ENCODE results near the gene U2AF2. TPM values are rescaled to one million over a fixed set of nuclear protein-coding genes. Genes with fewer than 3 reads are reported as not detected.

Gene U2AF2
- total RNA-seq, 4 donors from 2014 or later: 68.4 to 115 (median 85.7) TPM

DNA sequence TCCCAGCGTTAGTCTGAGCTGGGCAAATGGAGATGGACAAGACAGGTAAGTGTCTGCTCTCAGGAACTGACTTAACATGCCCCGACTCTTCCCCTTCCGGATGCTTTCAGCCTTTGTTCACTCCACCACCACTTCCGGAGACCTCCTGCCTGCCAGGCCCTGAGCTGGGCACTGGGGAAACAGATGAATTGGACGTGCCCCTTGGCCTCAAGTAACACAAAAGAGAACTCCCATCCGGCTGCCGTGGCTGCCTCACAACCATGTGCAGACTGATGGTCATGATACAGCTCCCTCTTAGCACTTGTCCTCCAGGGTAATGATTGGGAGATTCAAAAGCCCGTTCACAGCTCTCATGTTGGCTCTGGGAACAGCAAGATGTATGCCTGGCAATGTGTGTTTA lies 37.4 kb upstream of the U2AF2 start:
- no peak overlapping the region for H3K27ac ChIP-seq
- TF ChIP-seq POLR2A (IDR thresholded peaks at IDR 0.05): no peak
- TF ChIP-seq, protein P1, sequence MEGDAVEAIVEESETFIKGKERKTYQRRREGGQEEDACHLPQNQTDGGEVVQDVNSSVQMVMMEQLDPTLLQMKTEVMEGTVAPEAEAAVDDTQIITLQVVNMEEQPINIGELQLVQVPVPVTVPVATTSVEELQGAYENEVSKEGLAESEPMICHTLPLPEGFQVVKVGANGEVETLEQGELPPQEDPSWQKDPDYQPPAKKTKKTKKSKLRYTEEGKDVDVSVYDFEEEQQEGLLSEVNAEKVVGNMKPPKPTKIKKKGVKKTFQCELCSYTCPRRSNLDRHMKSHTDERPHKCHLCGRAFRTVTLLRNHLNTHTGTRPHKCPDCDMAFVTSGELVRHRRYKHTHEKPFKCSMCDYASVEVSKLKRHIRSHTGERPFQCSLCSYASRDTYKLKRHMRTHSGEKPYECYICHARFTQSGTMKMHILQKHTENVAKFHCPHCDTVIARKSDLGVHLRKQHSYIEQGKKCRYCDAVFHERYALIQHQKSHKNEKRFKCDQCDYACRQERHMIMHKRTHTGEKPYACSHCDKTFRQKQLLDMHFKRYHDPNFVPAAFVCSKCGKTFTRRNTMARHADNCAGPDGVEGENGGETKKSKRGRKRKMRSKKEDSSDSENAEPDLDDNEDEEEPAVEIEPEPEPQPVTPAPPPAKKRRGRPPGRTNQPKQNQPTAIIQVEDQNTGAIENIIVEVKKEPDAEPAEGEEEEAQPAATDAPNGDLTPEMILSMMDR (IDR thresholded peaks at IDR 0.05): no peak
- no peaks in the 10 kb centered on the region for H3K4me1 ChIP-seq
- WGBS, 2 donors: 90 to 97% methylated on average over 8 of the region's 8 CpGs
- H3K9me3 ChIP-seq: no peaks in the 10 kb centered on the region
- peaks cover 15 to 28% of the 10 kb centered on the region in 2 donors for H3K36me3 ChIP-seq
- DNase-seq: no peak
- no peak overlapping the region for H3K4me3 ChIP-seq (replicated peaks in 1 of 3)
- H3K27me3 ChIP-seq: no peaks in the 10 kb centered on the region
- intact Hi-C loops (cut with DNase I): no loop called here

DNA sequence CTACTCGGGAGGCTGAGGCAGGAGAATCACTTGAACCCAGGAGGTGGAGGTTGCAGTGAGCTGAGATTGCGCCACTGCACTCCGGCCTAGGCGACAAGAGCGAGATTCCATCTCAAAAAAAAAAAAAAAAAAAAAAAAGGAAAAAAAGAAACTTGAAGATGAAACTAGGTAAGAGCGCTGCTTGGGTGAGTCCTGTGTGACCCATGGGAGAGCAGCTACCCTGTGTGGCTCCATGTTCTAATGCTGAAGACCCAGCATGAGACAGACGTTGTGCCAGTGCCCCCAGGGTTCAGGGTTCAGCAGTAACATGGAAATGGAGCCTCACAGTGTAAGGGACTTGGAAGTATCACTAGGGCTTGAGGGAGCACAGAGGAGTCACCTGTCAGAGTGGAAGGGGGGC lies 36.4 kb upstream of the U2AF2 start:
- Histone ChIP-seq H3K9me3 (no peaks in the 10 kb centered on the region), H3K4me1 (no peaks in the 10 kb centered on the region), H3K27ac (no peak overlapping the region), H3K36me3 (peaks cover 15 to 28% of the 10 kb centered on the region in 2 donors), H3K27me3 (no peaks in the 10 kb centered on the region), H3K4me3 (replicated peaks in 1 of 3) (no peak overlapping the region)
- 92 to 94% methylated on average over 7 of the region's 7 CpGs for WGBS, 2 donors
- TF ChIP-seq POLR2A (IDR thresholded peaks at IDR 0.05): no peak
- TF ChIP-seq, protein P1 (IDR thresholded peaks at IDR 0.05): no peak
- no peak for DNase-seq
- intact Hi-C loops (cut with DNase I): no loop called here

DNA sequence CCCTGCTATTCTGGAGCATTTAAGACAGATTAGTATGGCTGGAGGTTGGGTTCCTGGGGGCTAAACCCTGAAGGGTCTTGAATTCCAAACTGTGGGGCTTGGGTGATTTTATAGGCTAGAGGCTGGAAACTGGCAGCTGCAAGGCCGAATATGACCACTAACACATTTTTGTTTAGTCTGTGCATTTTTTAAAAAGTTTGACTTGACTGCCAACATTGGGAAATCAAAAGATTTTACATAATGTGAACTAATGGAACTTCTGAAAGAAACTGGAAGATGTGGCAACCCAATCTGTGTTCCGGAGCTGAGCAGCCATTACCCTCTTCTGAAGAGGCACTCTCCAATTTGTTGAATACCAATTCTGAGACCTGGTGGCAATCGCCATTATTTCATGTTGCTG lies 35.5 kb upstream of the U2AF2 start:
- 84 to 90% methylated on average over 3 of the region's 3 CpGs for WGBS, 2 donors
- Histone ChIP-seq H3K27ac (no peak overlapping the region), H3K4me1 (no peaks in the 10 kb centered on the region), H3K9me3 (no peaks in the 10 kb centered on the region), H3K4me3 (replicated peaks in 1 of 3) (no peak overlapping the region), H3K36me3 (peaks cover 15 to 26% of the 10 kb centered on the region in 2 donors), H3K27me3 (no peaks in the 10 kb centered on the region)
- no peak for TF ChIP-seq POLR2A (IDR thresholded peaks at IDR 0.05)
- TF ChIP-seq, protein P1 (IDR thresholded peaks at IDR 0.05): no peak
- DNase-seq: no peak
- intact Hi-C loops (cut with DNase I): no loop called here

DNA sequence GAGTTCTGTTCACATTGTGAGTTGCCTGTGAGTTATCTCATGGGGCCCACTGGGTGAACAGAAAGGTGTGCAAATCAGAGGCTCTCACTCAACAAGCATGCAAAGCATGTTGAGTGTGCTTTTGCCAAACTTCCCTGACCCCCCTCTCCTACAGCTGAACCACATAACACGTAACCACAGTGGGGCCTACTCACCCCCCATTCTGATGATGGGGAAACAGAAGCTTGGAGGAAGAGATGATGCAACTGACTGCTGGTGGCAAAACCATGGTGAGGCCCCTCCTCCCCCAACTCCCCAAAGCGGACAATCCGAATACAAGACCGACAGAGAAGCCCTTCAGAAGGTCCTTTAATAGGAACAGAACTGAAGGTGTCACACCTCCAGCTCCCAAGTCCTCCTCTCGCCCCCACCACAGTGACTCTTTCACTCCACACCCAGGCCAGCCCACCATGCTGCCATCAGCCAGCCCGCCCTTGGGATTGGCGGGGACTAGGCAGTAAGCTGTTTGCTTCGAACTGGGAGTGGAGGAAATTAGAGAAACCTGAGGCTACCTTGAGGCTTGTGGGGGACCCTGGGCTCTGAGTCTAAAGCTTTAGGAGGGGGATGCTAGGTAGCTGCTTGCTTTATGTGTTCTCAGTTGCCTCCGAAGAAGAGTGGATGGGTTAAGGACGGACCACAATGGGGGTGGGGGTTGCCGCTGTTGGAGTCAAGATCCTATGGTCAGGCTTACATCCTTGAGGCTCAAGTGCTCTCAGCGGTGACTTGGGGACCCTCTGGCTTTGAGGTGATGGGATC lies 34.2 kb upstream of the U2AF2 start:
- Histone ChIP-seq H3K27me3 (no peaks in the 10 kb centered on the region), H3K27ac (no peak overlapping the region)
- intact Hi-C loops (cut with DNase I): loop anchor here (10.0 kb wide), 1 partner anchor 476 kb away; the partner anchor contains the start of gene TNNT1

More for the DNA sequence above, 34.2 kb upstream of the U2AF2 start:
- DNase-seq: no peak
- WGBS, 2 donors: 94% methylated on average over 12 of the region's 12 CpGs
- peaks cover 0 to 5% of the 10 kb centered on the region in 2 donors for H3K4me1 ChIP-seq
- TF ChIP-seq, protein P1 (IDR thresholded peaks at IDR 0.05): no peak
- TF ChIP-seq POLR2A (IDR thresholded peaks at IDR 0.05): no peak
- H3K36me3 ChIP-seq: peaks cover 10 to 21% of the 10 kb centered on the region in 2 donors
- H3K4me3 ChIP-seq (replicated peaks in 1 of 3): no peak overlapping the region
- H3K9me3 ChIP-seq: no peaks in the 10 kb centered on the region
